Erythroblast (primary cell): ENCODE measurements around the gene TCL1A.

Source experiments
- DNase-seq, 2 experiments: peaks; one replicate each; lab custom pipeline; 2025; lab: John Stamatoyannopoulos, UW
- GATA1 ChIP-seq: IDR thresholded peaks from 2 replicates; pipeline ENCODE4 v1.6.1; 2011; ENCODE audit warnings: low read depth, mild to moderate bottlenecking, control low read depth, low read length, moderate library complexity
- POLR2A ChIP-seq: IDR thresholded peaks from 2 replicates; pipeline ENCODE4 v1.6.1; 2011; ENCODE audit warnings: mild to moderate bottlenecking, low read length

TCL1A gene

GRCh38 chr14:95697764-95698163 is 16.2 kb downstream of the TCL1A start:
- no peak for TF ChIP-seq POLR2A

DNA sequence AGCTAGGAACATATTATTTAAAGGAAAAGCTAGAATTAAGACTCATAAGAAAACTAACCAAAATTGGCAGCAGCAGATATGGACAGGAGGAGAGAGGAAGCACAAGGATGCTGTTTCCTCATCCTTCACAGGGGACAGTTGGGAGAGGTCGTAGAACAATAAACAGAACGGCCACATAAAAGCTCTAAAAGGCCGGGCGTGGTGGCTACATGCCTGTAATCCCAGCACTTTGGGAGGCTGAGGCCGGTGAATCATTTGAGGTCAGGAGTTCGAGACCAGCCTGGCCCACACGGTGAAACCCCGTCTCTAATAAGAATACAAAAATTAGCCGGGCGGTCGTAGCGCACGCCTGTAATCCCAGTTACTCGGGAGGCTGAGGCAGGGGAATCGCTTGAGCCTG is 17.2 kb downstream of the TCL1A start:
- no peak for TF ChIP-seq POLR2A
- no peak for TF ChIP-seq GATA1
- no peak for DNase-seq

More at GRCh38 chr14:95697764-95698163, 16.2 kb downstream of the TCL1A start:
- DNase-seq, result no peak

GRCh38 chr14:95695913-95696312 is 18.0 kb downstream of the TCL1A start:
- TF ChIP-seq GATA1, result no peak
- TF ChIP-seq POLR2A, result no peak

GRCh38 chr14:95695051-95695450 is 18.9 kb downstream of the TCL1A start:
- DNase-seq, result no peak
- TF ChIP-seq POLR2A (no peak), GATA1 (no peak)

More at GRCh38 chr14:95695913-95696312, 18.0 kb downstream of the TCL1A start:
- DNase-seq, result no peak

DNA sequence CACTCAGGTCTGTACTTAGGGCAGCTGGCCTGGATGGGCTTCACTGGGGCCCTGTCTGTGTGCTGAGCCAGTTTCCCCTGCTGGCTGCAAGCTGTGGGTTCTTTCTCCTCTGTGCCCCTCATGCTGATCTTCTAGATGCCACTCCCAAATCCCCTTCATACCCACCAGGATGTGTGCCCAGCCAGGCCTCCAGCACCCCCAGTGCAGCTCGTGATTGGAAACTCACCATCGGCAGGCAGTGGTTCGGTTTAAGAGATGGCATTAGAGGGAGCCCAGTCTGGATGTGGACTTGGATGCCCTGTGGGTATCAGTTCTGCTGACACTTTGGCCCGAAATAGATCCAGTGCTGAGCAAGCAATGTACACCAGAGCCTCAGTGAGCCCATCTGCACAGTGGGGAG is 21.8 kb downstream of the TCL1A start:
- no peak for DNase-seq
- TF ChIP-seq GATA1 (no peak), POLR2A (no peak)

DNA sequence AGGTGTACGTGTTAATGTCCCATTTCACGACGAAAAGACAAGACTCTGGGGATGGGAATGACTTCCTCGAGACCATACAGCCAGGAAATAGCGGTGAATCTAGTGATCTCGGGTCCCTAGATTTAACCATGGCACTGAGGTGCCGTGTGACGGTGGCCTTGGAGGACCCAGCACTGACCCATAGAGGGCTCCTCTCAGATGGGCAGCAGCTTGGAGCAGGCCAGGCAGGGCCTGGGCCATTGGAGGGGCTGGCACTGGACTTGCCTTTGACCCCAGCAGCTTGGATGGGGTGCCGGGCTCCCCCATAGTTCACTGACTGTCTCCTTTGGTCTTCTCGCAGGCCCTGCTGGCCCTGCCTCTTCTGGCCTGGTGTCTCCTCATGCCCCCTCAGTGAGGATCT is 22.3 kb downstream of the TCL1A start:
- TF ChIP-seq POLR2A (no peak), GATA1 (no peak)
- no peak for DNase-seq

DNA sequence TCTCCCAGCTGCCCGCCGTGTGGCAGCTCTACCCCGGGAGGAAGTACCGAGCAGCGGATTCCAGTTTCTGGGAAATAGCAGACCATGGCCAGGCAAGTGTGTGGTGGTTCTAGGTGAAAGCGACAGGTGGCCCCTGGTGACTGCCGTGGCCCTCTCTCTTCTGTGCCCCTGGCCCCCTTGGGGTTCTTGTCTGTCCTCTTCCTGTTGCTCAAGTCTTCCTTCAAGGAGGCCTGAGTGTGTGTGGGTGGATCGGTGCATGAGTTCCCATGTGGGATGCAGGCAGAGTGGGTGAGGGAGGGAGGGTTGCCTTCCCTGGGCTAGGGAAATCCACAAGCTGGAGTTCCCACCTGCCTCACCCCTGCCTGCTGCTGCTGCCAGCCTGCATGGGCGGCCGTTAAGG is 23.1 kb downstream of the TCL1A start:
- TF ChIP-seq GATA1 (no peak), POLR2A (no peak)
- DNase-seq, result no peak

GRCh38 chr14:95689441-95689840 is 24.5 kb downstream of the TCL1A start:
- no peak for DNase-seq
- no peak for TF ChIP-seq GATA1
- no peak for TF ChIP-seq POLR2A

DNA sequence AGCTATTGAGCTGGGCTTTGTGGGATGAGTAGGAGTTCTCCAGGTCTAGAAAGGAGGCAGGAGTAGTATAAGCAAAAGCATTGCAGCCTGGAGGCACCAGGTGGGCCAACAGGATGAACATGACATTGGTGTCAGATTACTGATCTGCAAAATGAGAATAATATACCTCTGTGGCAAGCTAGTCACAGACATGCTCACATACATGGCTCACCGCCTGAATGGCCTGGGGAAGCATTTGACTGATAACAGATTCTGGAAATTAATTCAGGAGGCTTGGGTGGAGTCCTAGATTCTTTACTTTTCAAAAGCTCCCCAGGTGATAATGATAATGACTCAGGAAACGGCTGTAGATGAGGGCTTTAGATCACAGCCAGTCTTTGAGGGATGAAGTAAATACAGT is 27.0 kb downstream of the TCL1A start:
- TF ChIP-seq GATA1 (no peak), POLR2A (no peak)
- no peak for DNase-seq

DNA sequence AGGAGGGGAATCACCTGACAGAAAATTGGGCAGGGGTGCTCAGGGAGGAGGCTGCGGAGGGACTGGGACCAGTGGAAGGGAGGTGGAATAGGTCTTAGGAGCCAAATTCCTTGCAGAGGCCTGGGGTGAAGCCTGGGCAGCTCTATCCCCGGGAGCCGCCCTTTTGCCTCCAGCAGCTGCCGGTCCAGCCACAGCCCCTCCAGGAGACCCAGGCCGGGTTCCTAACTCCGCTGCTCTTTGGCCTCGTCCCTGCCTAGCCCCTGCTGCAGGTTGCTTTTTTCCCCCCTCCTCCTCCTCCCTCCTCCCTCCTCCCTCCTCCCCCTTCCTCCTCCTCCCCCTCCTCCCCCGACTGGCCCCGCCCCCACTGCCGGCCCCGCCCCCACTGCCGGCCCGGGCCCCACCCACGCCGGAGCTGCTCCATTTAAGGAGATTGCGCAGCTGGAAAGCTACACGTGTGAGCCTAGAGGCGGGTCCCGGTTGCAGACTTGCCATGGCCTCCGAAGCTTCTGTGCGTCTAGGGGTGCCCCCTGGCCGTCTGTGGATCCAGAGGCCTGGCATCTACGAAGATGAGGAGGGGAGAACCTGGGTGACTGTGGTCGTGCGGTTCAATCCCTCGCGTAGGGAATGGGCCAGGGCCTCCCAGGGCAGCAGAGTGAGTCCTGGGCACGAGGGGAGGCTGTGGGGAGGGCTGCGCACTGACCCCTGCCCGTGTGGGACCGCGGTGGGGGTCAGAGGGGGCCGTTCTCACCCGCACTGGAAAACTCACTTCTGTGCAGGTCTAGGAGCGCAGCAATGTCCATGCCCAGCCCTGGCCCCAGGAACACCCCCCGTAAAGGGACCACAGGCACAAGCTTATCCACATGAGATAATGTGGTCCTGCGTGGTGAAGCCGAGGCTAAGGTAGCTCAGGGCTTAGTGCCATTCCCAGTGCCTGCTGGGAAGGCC is 27.7 kb downstream of the TCL1A start, which contains the start of gene TCL1B:
Gene TCL1B (plus strand): TSS at position 449 of the 945 bp plus-strand sequence. CDS start 42 bp downstream, at position 491.
- no peak for DNase-seq
- TF ChIP-seq GATA1 (no peak), POLR2A (no peak)

- peak; percentile 33 to 61 for DNase-seq
- TF ChIP-seq POLR2A, result no peak
- TF ChIP-seq GATA1, result no peak
Observed at GRCh38 chr14:95683793-95684192, 30.1 kb downstream of the TCL1A start.

GRCh38 chr14:95681153-95681552 is 32.8 kb downstream of the TCL1A start:
- no peak for DNase-seq
- TF ChIP-seq GATA1 (no peak), POLR2A (no peak)

- no peak for DNase-seq
- TF ChIP-seq GATA1 (no peak), POLR2A (no peak)
Observed at GRCh38 chr14:95679998-95680735, 33.8 kb downstream of the TCL1A start.

DNA sequence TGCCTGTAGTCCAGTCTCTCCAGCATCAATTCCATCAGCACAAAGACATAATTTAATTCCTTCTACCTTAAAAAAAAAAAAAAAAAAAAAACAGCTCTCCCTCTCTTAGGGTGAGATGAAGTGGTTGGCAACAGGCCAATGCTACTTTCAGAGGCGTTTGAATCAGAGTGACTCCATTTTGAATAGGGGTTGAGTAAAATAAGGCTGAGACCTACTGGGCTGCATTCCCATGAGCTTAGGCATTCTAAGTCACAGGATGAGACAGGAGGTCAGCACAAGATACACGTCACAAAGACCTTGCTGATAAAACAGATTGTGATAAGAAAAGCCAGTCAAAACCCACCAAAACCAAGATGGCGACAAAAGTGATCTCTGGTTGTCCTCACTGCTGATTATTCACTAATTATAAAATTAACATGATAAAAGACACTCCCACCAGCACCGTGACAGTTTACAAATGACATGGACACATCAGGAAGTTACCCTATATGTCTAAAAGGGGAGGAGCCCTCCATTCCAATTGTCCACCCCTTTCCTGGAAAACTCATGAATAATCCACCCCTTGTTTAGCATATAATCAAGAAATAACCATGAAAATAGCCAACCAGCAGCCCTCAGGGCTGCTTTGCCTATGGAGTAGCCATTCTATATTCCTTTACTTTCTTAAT is 34.6 kb downstream of the TCL1A start:
- DNase-seq, result no peak
- TF ChIP-seq GATA1 (no peak), POLR2A (no peak)
